AG04450 (cell line): ENCODE measurements around the gene CACNB4. TPM values are rescaled to one million over a fixed set of nuclear protein-coding genes. Genes with fewer than 3 reads are reported as not detected.

Experiments
- CTCF ChIA-PET: fragments of 300-600, 350-600 bp; formaldehyde crosslinking; extraction: SDS; loops from one replicate; lab custom pipeline; 2022; ENCODE audit warnings: antibody characterized with exemption, inconsistent platforms; lab: Charles Lee
- POLR2A ChIA-PET: fragments of 350-600 bp; formaldehyde crosslinking; extraction: SDS; loops from one replicate; lab custom pipeline; 2021; ENCODE audit warnings: antibody characterized with exemption, inconsistent platforms; lab: Yijun Ruan, JAX
- DNase-seq: peaks from one replicate; pipeline ENCODE4 v3.0.0-alpha.2; 2011; ENCODE audit warnings: low read depth, low spot score
- H3K27ac ChIP-seq: one replicate; pipeline ENCODE4 v1.5.1; 2012; ENCODE audit warnings: low read depth, low read length, control low read depth
- H3K27me3 ChIP-seq: one replicate; pipeline ENCODE4 v1.6.0; 2012; ENCODE audit warnings: low read length; ENCODE audit not compliant: control insufficient read depth, insufficient read depth
- H3K4me3 ChIP-seq: 2 replicates; pipeline ENCODE4 v1.5.1; 2011; ENCODE audit warnings: mild to moderate bottlenecking, low read depth, low read length, control low read depth
- H3K9me3 ChIP-seq: 2 replicates; pipeline ENCODE4 v1.5.1; 2012; ENCODE audit warnings: low read length; ENCODE audit not compliant: control insufficient read depth, insufficient read depth
- CTCF ChIP-seq: IDR thresholded peaks from 2 replicates; pipeline ENCODE4 v1.5.1; 2011; ENCODE audit warnings: low read depth, low read length, control low read depth, inconsistent platforms
- polyA plus RNA-seq: library from polyadenylated mRNA; depleted of rRNA; stranded (reverse); fragments of >200 nt; gene quantifications from 2 replicates; pipeline ENCODE4 v1.2.3, GENCODE V29; 2011

Gene CACNB4
- polyA plus RNA-seq, 1 experiment = 0.22 TPM

DNA sequence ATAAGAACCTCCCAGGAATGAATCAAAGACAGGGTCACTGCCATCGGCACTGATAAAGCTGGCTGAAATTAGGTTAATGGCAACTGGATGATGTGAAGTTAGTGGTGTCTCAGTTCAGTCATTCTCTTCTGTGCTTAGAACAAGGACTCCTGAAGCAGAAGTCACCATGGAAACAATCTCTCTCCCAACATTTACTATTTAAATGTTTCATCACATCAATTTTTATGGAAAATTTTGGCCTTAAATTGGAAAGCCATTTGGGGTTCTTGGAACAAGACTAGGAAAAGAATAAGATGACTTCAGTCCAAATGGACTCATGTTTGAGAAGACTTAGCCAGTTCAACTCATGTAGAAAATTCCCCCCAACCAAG lies 255.2 kb downstream of the CACNB4 start:
- no peak overlapping the region for H3K27ac ChIP-seq
- peaks cover 2% of the 10 kb centered on the region for H3K27me3 ChIP-seq
- H3K9me3 ChIP-seq = no peaks in the 10 kb centered on the region
- CTCF ChIA-PET = no interaction called here
- H3K4me3 ChIP-seq = no peak overlapping the region
- no peak for TF ChIP-seq CTCF
- POLR2A ChIA-PET = no interaction called here
- no peak for DNase-seq

DNA sequence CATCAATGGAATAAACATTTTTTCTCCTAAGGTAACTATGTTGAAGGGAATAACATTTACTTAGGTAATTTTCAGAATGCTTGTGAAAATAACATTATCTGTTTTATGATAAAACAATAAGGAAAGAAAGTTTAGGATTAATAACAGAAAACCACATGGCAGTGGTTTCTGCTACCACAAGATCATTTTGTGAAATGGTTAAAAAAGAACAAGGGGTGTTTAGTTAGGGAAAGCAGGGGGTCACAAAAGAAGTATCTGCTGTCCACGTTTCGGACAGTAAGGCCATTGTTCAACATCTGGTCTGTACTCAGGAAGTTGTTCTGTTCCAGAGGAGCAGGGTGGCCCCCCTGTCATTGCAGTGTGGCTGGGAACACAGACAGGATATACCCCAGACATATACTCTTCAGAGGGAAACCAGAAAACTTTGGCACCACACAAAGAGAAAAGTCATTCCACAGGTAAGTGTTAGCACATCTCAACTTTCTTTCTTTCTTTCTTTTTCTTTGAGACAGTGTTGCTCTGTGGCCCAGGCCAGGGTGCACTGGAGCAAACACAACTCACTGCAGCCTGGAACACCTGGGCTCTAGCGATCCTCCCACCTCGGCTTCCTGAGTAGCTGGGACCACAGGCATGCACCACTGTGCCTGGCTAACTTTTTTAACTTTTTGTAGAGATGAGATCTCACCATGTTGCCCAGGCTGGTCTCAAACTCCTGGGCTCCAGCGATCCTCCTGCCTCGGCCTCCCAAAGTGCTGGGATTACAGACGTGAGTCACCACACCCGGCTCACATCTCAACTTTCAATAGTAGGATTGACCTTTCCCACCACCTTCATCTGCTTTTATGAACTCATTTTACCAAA lies 255.8 kb downstream of the CACNB4 start:
- Histone ChIP-seq H3K27ac (no peak overlapping the region), H3K4me3 (no peak overlapping the region), H3K27me3 (peaks cover 4% of the 10 kb centered on the region), H3K9me3 (no peaks in the 10 kb centered on the region)
- ChIA-PET CTCF (no interaction called here), POLR2A (no interaction called here)
- DNase-seq = no peak
- TF ChIP-seq CTCF = no peak

DNA sequence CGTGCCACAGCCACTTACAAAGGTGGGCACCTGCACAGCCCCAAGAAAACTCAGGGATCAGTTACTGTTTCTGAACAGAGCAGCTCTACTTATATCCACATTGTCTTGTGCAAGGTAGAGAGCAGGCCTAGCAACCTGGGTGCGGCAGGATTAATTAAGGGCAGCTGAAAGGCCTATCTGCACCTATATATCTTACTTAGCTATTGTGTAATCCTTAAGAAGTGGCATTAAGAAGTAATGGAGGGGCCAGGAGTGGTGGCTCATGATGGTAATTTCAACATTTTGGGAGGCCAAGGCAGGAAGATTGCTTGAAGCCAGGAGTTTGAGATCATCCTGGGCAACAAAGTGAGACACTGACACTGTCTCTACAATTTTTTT lies 257.8 kb downstream of the CACNB4 start:
- Histone ChIP-seq H3K27ac (no peak overlapping the region), H3K27me3 (peaks cover 7% of the 10 kb centered on the region), H3K4me3 (no peak overlapping the region), H3K9me3 (no peaks in the 10 kb centered on the region)
- DNase-seq = no peak
- no peak for TF ChIP-seq CTCF
- CTCF ChIA-PET = no interaction called here
- POLR2A ChIA-PET = no interaction called here

DNA sequence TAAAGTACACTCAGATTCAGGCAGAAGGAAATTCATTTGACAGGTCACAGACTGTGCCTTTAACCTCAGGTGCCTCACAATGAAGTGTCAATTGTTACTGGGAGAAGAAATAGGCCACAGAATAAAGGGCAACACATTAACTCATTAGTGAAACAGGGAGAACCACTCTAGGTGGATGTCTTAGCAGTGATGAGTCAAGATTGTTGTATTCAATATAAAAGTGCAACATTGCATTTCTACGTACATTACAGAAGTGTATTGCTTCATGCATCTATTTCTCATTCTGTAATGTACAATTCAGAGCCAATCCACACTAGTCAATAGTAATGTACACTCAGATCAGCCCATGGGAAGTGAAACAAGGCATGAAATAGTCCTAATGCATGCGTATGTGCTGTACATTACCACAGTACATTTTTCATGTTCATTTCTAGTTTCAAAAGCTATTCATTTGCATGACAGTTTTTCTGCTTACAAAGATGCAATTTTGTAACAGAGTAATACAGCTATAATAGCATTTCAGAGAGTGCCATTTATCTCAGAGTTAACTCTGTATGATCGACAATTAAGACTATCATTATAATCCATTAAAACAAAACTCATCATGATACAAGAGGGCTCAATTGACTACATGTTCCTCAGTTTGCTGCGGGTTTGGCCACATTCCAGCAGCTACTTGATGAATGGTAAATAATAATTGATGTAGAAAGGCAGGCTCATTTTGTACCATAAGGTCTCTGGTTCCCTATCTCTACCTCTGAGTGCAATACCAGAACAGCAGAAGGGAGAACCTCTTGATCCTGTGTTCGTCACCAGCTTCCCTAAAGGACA lies 258.4 kb downstream of the CACNB4 start:
- no peak for DNase-seq
- no peak for TF ChIP-seq CTCF
- Histone ChIP-seq H3K9me3 (no peaks in the 10 kb centered on the region), H3K27me3 (peaks cover 7% of the 10 kb centered on the region), H3K27ac (no peak overlapping the region), H3K4me3 (no peak overlapping the region)
- CTCF ChIA-PET = no interaction called here
- POLR2A ChIA-PET = no interaction called here

DNA sequence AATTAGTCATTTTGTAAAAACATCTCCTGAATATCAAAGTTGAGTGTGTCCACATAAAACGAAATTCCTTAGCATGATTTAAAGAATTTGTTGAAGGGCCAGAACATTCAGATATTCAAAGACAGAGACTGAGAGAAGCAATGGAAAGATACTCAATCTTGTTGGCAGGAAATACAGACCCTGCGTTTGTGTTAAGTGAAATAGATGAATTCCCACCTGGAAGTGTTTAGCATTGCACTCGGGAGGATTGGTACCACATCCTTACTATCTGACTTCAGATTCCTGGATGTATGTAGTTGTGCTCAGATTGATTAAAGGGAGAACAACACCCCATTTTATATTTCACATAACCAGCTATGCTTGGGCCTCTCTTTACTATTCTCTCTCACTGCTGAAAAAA lies 260.9 kb downstream of the CACNB4 start:
- Histone ChIP-seq H3K4me3 (no peak overlapping the region), H3K27ac (no peak overlapping the region), H3K9me3 (no peaks in the 10 kb centered on the region), H3K27me3 (peaks cover 5% of the 10 kb centered on the region)
- no peak for TF ChIP-seq CTCF
- ChIA-PET POLR2A (no interaction called here), CTCF (no interaction called here)
- DNase-seq = no peak
